MCF 10A (cell line): Measurements from ENCODE around the gene PDE4D. TPM values are rescaled to one million over a fixed set of nuclear protein-coding genes. Genes with fewer than 3 reads are reported as not detected.

Experiments
- BruUV-seq: library from RNA; stranded (reverse); fragments of 400-500 nt; replicated peaks from 2 replicates; lab custom pipeline; 2021; lab: Mats Ljungman, UMichigan
- CTCF ChIA-PET: fragments of 300-600 bp; sonication (Branson Sonifier 250); formaldehyde crosslinking; extraction: SDS; loops from one replicate; lab custom pipeline; 2021; ENCODE audit warnings: antibody characterized with exemption, inconsistent platforms; lab: Yijun Ruan, JAX
- POLR2A ChIA-PET: fragments of 300-600, 350-650 bp; sonication (Branson Sonifier 250); formaldehyde crosslinking; extraction: SDS; loops from one replicate; lab custom pipeline; 2020; ENCODE audit warnings: antibody characterized with exemption, inconsistent platforms; lab: Yijun Ruan, JAX
- DNase-seq: peaks from one replicate; pipeline ENCODE4 v3.0.0-alpha.2; 2018; ENCODE audit not compliant: unreplicated experiment
- H3K27ac Mint-ChIP-seq: one replicate; pipeline ENCODE4 v1.8.0; 2022; ENCODE audit warnings: mild to moderate bottlenecking, low read depth, mixed read lengths; ENCODE audit not compliant: unreplicated experiment
- H3K27me3 Mint-ChIP-seq: one replicate; pipeline ENCODE4 v1.8.0; 2022; ENCODE audit warnings: mixed read lengths; ENCODE audit not compliant: insufficient read depth, unreplicated experiment
- H3K36me3 Mint-ChIP-seq: one replicate; pipeline ENCODE4 v1.8.0; 2022; ENCODE audit warnings: mild to moderate bottlenecking, moderate library complexity, mixed read lengths; ENCODE audit not compliant: insufficient read depth, unreplicated experiment
- H3K4me1 Mint-ChIP-seq: one replicate; pipeline ENCODE4 v1.8.0; 2022; ENCODE audit warnings: mixed read lengths; ENCODE audit not compliant: insufficient read depth, unreplicated experiment
- H3K4me3 Mint-ChIP-seq: one replicate; pipeline ENCODE4 v1.8.0; 2022; ENCODE audit warnings: mild to moderate bottlenecking, moderate library complexity, mixed read lengths; ENCODE audit not compliant: unreplicated experiment
- H3K9me3 Mint-ChIP-seq: one replicate; pipeline ENCODE4 v1.8.0; 2022; ENCODE audit warnings: mixed read lengths; ENCODE audit not compliant: unreplicated experiment
- intact Hi-C: fragments of 100-400 bp; cut with micrococcal nuclease; formaldehyde crosslinking; loops from 2 replicates; pipeline ENCODE4 v1.14.1; 2022
- total RNA-seq: library from RNA; stranded (reverse); gene quantifications from 2 replicates; pipeline ENCODE4 v1.2.3, GENCODE V29; 2022
- TF ChIP-seq, protein P1 (sequence below): fragments of 200-600 bp; IDR thresholded peaks from one replicate; pipeline ENCODE4 v1.8.0; 2022; ENCODE audit warnings: antibody characterized with exemption, mild to moderate bottlenecking; ENCODE audit not compliant: unreplicated experiment

Gene PDE4D
- total RNA-seq, 1 experiment from 2014 or later, result 85.0 TPM

GRCh38 chr5:59562756-59563389 lies 330.7 kb downstream of the PDE4D start:
- no peak overlapping the region for H3K4me3 Mint-ChIP-seq
- no peaks in the 10 kb centered on the region for H3K27me3 Mint-ChIP-seq
- CTCF ChIA-PET, result interaction anchor here (0.6 kb wide), 2 partner anchors 181 to 262 kb away, joined by 3 to 4 read pairs; no protein-coding TSS in a partner anchor
- peaks cover 6% of the 10 kb centered on the region for H3K36me3 Mint-ChIP-seq
- H3K27ac Mint-ChIP-seq, result peak overlapping the region; percentile 32
- peaks cover 32% of the 10 kb centered on the region for H3K4me1 Mint-ChIP-seq
- no TSS peak for BruUV-seq
- POLR2A ChIA-PET, result interaction anchor here (0.6 to 2.4 kb wide), 5 partner anchors 12 to 98 kb away, joined by 3 to 16 read pairs (median 4); no protein-coding TSS in a partner anchor
- H3K9me3 Mint-ChIP-seq, result no peaks in the 10 kb centered on the region
- DNase-seq, result peak; percentile 54
- intact Hi-C loops, result no loop called here
- TF ChIP-seq, protein P1, sequence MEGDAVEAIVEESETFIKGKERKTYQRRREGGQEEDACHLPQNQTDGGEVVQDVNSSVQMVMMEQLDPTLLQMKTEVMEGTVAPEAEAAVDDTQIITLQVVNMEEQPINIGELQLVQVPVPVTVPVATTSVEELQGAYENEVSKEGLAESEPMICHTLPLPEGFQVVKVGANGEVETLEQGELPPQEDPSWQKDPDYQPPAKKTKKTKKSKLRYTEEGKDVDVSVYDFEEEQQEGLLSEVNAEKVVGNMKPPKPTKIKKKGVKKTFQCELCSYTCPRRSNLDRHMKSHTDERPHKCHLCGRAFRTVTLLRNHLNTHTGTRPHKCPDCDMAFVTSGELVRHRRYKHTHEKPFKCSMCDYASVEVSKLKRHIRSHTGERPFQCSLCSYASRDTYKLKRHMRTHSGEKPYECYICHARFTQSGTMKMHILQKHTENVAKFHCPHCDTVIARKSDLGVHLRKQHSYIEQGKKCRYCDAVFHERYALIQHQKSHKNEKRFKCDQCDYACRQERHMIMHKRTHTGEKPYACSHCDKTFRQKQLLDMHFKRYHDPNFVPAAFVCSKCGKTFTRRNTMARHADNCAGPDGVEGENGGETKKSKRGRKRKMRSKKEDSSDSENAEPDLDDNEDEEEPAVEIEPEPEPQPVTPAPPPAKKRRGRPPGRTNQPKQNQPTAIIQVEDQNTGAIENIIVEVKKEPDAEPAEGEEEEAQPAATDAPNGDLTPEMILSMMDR, result no peak

GRCh38 chr5:59560553-59560952 lies 333.0 kb downstream of the PDE4D start:
- Mint-ChIP-seq H3K27me3 (no peaks in the 10 kb centered on the region), H3K9me3 (no peaks in the 10 kb centered on the region), H3K4me3 (no peak overlapping the region), H3K27ac (no peak overlapping the region), H3K36me3 (peaks cover 12% of the 10 kb centered on the region), H3K4me1 (peaks cover 30% of the 10 kb centered on the region)
- intact Hi-C loops, result no loop called here
- ChIA-PET POLR2A (no interaction called here), CTCF (no interaction called here)
- no TSS peak for BruUV-seq
- no peak for DNase-seq
- TF ChIP-seq, protein P1, result no peak

GRCh38 chr5:59559847-59560246 lies 333.7 kb downstream of the PDE4D start:
- no peak overlapping the region for H3K4me3 Mint-ChIP-seq
- H3K9me3 Mint-ChIP-seq, result no peaks in the 10 kb centered on the region
- no peak for DNase-seq
- peaks cover 12% of the 10 kb centered on the region for H3K36me3 Mint-ChIP-seq
- CTCF ChIA-PET, result no interaction called here
- H3K27ac Mint-ChIP-seq, result no peak overlapping the region
- H3K4me1 Mint-ChIP-seq, result peaks cover 24% of the 10 kb centered on the region
- TF ChIP-seq, protein P1, result no peak
- BruUV-seq, result no TSS peak
- intact Hi-C loops, result no loop called here
- POLR2A ChIA-PET, result no interaction called here
- no peaks in the 10 kb centered on the region for H3K27me3 Mint-ChIP-seq

GRCh38 chr5:59559323-59559722 lies 334.2 kb downstream of the PDE4D start:
- POLR2A ChIA-PET, result no interaction called here

More at GRCh38 chr5:59559323-59559722, 334.2 kb downstream of the PDE4D start:
- TF ChIP-seq, protein P1, result no peak
- H3K36me3 Mint-ChIP-seq, result peaks cover 10% of the 10 kb centered on the region
- CTCF ChIA-PET, result no interaction called here
- no peak for DNase-seq
- no peak overlapping the region for H3K27ac Mint-ChIP-seq
- no peaks in the 10 kb centered on the region for H3K27me3 Mint-ChIP-seq
- H3K9me3 Mint-ChIP-seq, result no peaks in the 10 kb centered on the region
- no TSS peak for BruUV-seq
- no peak overlapping the region for H3K4me3 Mint-ChIP-seq
- intact Hi-C loops, result no loop called here
- peaks cover 19% of the 10 kb centered on the region for H3K4me1 Mint-ChIP-seq
